Suprapubic skin (tissue), 4 donors: ENCODE measurements around the gene FAM120B. TPM values are rescaled to one million over a fixed set of nuclear protein-coding genes. Genes with fewer than 3 reads are reported as not detected.
"Not testable (repeated sequence)": the region's sequence is repeated elsewhere in the genome, so short reads cannot be mapped to it uniquely, and the experiment has no call there.

ENCODE experiments used
- DNase-seq, 2 donors: peaks; one replicate each; pipeline ENCODE4 v3.0.0-alpha.2; 2019; ENCODE audit warnings: low spot score in 2 of 2
- H3K27ac ChIP-seq: fragments of 200-600 bp; sonication (generic); one replicate; pipeline ENCODE4 v1.5.1; 2019
- H3K27me3 ChIP-seq: fragments of 200-600 bp; sonication (generic); one replicate; pipeline ENCODE4 v1.5.1; 2019
- H3K36me3 ChIP-seq: fragments of 200-600 bp; sonication (generic); one replicate; pipeline ENCODE4 v1.5.1; 2019
- H3K4me1 ChIP-seq: fragments of 200-600 bp; sonication (generic); one replicate; pipeline ENCODE4 v1.5.1; 2019
- H3K4me3 ChIP-seq: fragments of 200-600 bp; sonication (generic); one replicate; pipeline ENCODE4 v1.5.1; 2019; ENCODE audit warnings: mild to moderate bottlenecking
- H3K9me3 ChIP-seq: fragments of 200-600 bp; sonication (generic); one replicate; pipeline ENCODE4 v1.5.1; 2019
- EP300 ChIP-seq: sonication (generic); formaldehyde crosslinking; IDR thresholded peaks from one replicate; pipeline ENCODE4 v1.6.1; 2017; ENCODE audit warnings: antibody characterized with exemption
- POLR2A ChIP-seq, 2 donors: fragments of 450-650 bp; IDR thresholded peaks; one replicate each; pipeline ENCODE4 v1.6.1; 2017; ENCODE audit warnings: antibody characterized with exemption in 2 of 2, mild to moderate bottlenecking in 2 of 2, moderate library complexity in 2 of 2
- POLR2AphosphoS5 ChIP-seq, 3 donors: sonication (generic); formaldehyde crosslinking; IDR thresholded peaks; one replicate each; pipeline ENCODE4 v1.6.1; 2017; ENCODE audit warnings: antibody characterized with exemption in 3 of 3
- WGBS: methylation state at CpG from one replicate; pipeline ENCODE4 v1.1.5; 2018; 5-methylcytosine and 5-hydroxymethylcytosine counted together
- total RNA-seq, 4 donors: library from RNA; depleted of rRNA; stranded (reverse); fragments of >200 nt; gene quantifications; one replicate each; pipeline ENCODE4 v1.1.0, GENCODE V29; 2016
- TF ChIP-seq, protein P1 (sequence below), 2 donors: fragments of 200-600 bp in 1 of 2; fragments of 450-650 bp in 1 of 2; sonication (generic) in 1 of 2; IDR thresholded peaks; one replicate each; pipeline ENCODE4 v1.5.1; 2016 to 2019; ENCODE audit warnings: antibody characterized with exemption in 2 of 2, mild to moderate bottlenecking in 1 of 2, moderate library complexity in 1 of 2

Gene FAM120B
- total RNA-seq, 4 donors from 2014 or later = 19.9 to 55.4 (median 27.6) TPM

- H3K9me3 ChIP-seq = no peaks in the 10 kb centered on the region
- H3K27me3 ChIP-seq = no peaks in the 10 kb centered on the region
- DNase-seq = no peak
- no peak overlapping the region for H3K4me3 ChIP-seq
- H3K27ac ChIP-seq = no peak overlapping the region
- WGBS = 36% methylated on average over 1 of the region's 1 CpG
- H3K36me3 ChIP-seq = peaks cover 34% of the 10 kb centered on the region
- peaks cover 3% of the 10 kb centered on the region for H3K4me1 ChIP-seq
- TF ChIP-seq POLR2AphosphoS5 (IDR thresholded peaks at IDR 0.05) (no peak), EP300 (no peak), POLR2A (IDR thresholded peaks at IDR 0.05) (no peak)
- TF ChIP-seq, protein P1, sequence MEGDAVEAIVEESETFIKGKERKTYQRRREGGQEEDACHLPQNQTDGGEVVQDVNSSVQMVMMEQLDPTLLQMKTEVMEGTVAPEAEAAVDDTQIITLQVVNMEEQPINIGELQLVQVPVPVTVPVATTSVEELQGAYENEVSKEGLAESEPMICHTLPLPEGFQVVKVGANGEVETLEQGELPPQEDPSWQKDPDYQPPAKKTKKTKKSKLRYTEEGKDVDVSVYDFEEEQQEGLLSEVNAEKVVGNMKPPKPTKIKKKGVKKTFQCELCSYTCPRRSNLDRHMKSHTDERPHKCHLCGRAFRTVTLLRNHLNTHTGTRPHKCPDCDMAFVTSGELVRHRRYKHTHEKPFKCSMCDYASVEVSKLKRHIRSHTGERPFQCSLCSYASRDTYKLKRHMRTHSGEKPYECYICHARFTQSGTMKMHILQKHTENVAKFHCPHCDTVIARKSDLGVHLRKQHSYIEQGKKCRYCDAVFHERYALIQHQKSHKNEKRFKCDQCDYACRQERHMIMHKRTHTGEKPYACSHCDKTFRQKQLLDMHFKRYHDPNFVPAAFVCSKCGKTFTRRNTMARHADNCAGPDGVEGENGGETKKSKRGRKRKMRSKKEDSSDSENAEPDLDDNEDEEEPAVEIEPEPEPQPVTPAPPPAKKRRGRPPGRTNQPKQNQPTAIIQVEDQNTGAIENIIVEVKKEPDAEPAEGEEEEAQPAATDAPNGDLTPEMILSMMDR (IDR thresholded peaks at IDR 0.05) = no peak
Measured at GRCh38 chr6:170317076-170317475, 10.5 kb downstream of the FAM120B start.

DNA sequence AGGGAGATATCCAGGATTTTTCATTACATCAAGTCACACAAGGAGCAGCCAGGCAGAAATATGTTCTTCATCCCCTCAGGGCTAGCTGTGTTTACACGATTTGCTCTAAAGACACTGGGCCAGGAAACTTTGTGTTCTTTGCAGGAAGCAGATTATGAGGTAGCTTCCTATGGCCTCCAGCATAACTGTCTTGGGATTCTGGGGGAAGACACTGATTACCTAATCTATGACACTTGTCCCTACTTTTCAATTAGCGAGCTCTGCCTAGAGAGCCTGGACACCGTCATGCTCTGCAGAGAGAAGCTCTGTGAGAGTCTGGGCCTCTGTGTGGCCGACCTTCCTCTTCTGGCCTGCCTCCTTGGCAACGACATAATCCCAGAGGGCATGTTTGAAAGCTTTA lies 11.2 kb downstream of the FAM120B start:
- Histone ChIP-seq H3K4me3 (no peak overlapping the region), H3K36me3 (peaks cover 38% of the 10 kb centered on the region), H3K27me3 (no peaks in the 10 kb centered on the region), H3K4me1 (peaks cover 2% of the 10 kb centered on the region), H3K27ac (no peak overlapping the region), H3K9me3 (no peaks in the 10 kb centered on the region)
- TF ChIP-seq, protein P1 (IDR thresholded peaks at IDR 0.05) = no peak
- TF ChIP-seq POLR2AphosphoS5 (IDR thresholded peaks at IDR 0.05) = no peak
- TF ChIP-seq EP300 = no peak
- no peak for TF ChIP-seq POLR2A (IDR thresholded peaks at IDR 0.05)
- 62% methylated on average over 5 of the region's 5 CpGs for WGBS
- DNase-seq = no peak

GRCh38 chr6:170329321-170329720 lies 22.8 kb downstream of the FAM120B start:
- H3K27me3 ChIP-seq = no peaks in the 10 kb centered on the region
- peaks cover 81% of the 10 kb centered on the region for H3K36me3 ChIP-seq
- DNase-seq = no peak
- no peak overlapping the region for H3K27ac ChIP-seq
- TF ChIP-seq EP300 (no peak), POLR2AphosphoS5 (IDR thresholded peaks at IDR 0.05) (no peak), POLR2A (IDR thresholded peaks at IDR 0.05) (no peak)
- TF ChIP-seq, protein P1 (IDR thresholded peaks at IDR 0.05) = no peak
- no peak overlapping the region for H3K4me3 ChIP-seq
- 87% methylated on average over 8 of the region's 8 CpGs for WGBS
- no peaks in the 10 kb centered on the region for H3K9me3 ChIP-seq
- H3K4me1 ChIP-seq = no peaks in the 10 kb centered on the region

DNA sequence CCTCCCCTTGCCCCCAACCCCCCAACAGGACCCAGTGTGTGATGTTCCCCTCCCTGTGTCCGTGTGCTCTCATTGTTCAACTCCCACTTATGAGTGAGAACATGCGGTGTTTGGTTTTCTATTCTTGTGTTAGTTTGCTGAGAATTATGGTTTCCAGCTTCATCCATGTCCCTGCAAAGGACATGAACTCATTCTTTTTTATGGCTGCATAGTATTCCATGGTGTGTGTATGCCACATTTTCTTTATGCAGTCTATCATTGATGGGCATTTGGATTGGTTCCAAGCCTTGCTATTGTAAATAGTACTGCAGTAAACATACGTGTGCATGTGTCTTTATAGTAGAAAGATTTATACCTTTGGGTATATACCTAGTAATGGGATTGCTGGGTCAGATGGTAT lies 28.6 kb downstream of the FAM120B start:
- H3K9me3 ChIP-seq, H3K27me3 ChIP-seq, DNase-seq, H3K27ac ChIP-seq, H3K4me1 ChIP-seq, H3K4me3 ChIP-seq: not testable (repeated sequence)
- WGBS = 94% methylated on average over 3 of the region's 3 CpGs
- peaks cover 41% of the 10 kb centered on the region for H3K36me3 ChIP-seq

DNA sequence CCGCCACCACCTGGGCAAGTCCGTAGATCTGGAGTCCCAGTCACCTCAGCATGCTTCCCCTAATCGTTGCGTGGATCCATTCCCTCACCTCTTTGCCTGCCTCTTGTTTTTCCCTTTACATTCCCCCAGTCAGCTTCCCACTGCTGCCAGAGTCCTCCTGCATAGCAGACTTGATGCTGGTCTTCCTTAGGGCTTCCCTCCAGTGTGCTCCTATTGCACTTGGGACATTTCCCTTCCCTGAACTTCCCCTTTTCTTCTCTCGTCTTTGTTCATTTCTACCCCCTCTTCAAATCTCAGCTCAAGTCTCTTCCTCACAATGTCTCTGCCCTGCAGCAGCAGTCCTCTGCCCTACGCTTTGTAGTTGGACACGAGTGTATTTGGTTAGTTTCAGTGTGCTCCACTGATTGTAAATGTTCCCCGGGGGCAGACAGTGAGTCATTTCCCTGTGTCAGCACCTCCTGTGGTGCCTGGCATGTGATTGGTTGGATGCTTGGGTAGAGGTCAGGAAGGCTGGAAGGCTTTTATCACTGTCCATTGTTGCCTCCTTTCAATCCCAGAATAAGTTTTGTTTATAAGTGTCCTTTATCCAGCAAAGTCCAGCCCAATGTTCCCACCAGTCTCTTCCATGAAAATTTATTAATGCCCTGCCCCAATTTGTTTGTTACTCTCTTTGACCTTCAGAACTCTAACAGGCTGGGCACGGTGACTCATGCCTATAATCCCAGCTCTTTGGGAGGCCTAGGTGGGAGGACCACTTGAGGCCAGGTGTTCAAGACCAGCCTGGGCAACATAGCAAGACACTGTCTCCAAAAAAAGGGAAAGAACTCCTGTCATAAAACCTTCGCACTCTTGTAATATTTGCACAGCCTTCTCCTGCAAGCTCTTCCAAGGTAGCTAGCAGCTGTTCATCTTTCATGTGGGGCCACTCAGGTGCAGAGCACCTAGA lies 38.3 kb downstream of the FAM120B start:
- 62% methylated on average over 10 of the region's 10 CpGs for WGBS

More for the DNA sequence above, 38.3 kb downstream of the FAM120B start:
- H3K9me3 ChIP-seq = no peaks in the 10 kb centered on the region
- H3K36me3 ChIP-seq = peaks cover 27% of the 10 kb centered on the region
- H3K4me1 ChIP-seq = peaks cover 24% of the 10 kb centered on the region
- TF ChIP-seq POLR2AphosphoS5 (IDR thresholded peaks at IDR 0.05) = no peak
- TF ChIP-seq POLR2A (IDR thresholded peaks at IDR 0.05) = no peak
- TF ChIP-seq, protein P1 (IDR thresholded peaks at IDR 0.05) = no peak
- TF ChIP-seq EP300 = no peak
- no peak overlapping the region for H3K4me3 ChIP-seq
- H3K27me3 ChIP-seq = no peaks in the 10 kb centered on the region
- H3K27ac ChIP-seq = no peak overlapping the region
- no peak for DNase-seq
